ENCODE results near the gene TPRA1.
A peak's percentile ranks its signal among the peaks of the same experiment; 100 is the strongest.

TPRA1 gene

DNA sequence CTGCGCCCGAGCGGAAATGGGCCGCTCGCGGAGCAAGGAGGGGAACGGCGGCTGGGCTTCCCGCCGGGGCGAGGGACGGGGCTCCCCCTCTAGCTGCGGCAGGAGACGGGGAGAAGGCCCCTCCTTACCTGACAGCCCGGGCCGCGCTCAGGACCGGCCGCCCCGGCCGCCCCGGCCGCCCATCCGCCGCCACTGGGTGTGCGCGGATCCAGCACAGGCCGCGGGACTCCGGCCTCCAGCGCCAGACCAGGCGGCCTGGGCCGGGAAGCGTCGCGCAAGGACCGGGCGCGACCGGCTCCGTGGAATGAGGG lies 296 bp downstream of the TPRA1 start:
- no peak for DNase-seq (ENCODE audit: low read depth in 2 of 2)

DNA sequence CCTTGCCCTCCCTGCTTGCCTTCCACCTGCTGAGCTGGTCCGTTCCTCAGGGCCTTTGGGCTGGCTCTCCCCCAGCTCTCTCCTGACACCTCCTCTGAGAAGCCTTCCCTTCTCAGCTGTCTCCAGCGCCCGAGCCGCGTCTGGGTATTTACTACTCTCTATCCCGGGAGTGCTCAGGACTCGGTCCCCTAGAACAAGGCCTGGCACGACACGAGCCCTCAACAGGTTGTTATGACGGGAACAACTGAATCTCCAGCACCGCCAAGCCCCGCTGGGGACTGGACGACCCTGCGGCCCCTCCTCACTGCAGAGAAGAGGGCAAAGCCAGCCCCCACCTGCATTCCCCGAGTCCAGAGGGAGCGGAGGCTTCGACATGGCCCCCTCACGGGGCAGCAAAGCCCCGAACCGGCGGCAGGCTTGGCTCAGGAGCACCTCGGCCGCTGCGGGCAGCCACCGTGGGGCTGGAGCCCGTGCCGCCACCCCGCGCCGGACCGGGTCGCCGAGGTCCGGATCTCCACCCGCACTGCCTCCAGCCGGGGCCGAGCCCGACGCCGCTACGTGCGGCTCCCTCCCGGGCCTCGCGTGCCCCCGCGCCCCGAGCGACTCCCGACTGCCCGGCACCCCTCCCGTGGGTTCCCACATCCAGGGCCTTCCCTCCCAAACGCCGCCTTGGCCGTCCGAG lies 792 bp downstream of the TPRA1 start:
- DNase-seq (ENCODE audit: low read depth in 2 of 2) = no peak

- no peak for DNase-seq (ENCODE audit: low read depth in 2 of 2)
Measured at GRCh38 chr3:127588806-127589577, 1.5 kb downstream of the TPRA1 start.

- DNase-seq (ENCODE audit: low read depth in 2 of 2) = no peak
Measured at GRCh38 chr3:127587876-127588275, 2.7 kb downstream of the TPRA1 start.

DNA sequence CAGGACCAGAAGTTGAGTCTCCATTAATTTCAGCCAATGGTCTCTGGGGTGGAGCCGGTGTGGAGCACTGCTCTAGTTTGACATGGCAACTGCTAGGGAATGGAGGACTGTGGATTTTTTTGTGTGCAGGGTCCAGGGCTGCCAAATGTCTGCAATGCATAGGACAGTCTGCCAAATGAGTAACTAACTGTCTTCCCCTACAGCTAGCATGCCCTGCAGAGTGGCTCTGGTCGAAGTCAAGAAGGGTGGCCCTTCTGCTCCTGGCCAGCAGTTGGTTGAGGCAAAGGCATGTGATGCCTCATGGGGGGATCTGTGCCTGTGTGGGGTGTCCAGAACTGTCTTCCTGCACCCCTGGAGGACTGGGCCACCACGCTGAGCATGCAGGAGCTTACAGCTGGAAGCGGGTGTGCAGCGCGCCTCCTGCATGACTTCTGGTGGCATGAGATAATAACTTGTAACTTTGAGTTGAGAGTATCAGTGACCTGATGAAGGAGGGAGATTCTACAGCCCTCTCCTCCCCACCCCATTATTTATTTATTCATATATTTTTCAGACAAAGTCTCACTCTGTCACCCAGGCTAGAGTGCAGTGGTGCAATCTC lies 4.6 kb downstream of the TPRA1 start:
- DNase-seq (ENCODE audit: low read depth in 2 of 2) = no peak

- no peak for DNase-seq (ENCODE audit: low read depth in 2 of 2)
Measured at GRCh38 chr3:127585163-127585812, 5.2 kb downstream of the TPRA1 start.

DNA sequence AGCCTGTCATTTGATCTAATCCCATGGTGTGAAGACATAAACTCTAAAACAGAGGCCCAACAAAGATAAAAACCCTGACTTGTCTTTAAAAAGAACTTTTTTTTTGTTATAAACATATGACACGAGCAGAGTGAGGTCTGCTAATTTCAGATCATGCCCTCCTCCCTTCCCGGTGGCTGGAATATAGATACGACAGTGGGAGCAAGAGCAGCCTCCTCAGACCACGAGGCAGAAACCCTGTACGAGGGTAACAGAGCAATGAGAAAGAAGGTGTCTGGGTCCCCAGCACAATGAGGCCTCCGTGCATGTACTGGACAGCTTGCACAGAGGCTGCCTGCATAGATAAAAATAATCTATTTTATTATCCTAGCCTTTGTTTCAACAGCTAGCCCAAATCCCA lies 5.8 kb downstream of the TPRA1 start:
- no peak for DNase-seq (ENCODE audit: low read depth in 2 of 2)

- no peak for DNase-seq (ENCODE audit: low read depth in 2 of 2)
Measured at GRCh38 chr3:127580327-127581060, 10.0 kb downstream of the TPRA1 start.

DNA sequence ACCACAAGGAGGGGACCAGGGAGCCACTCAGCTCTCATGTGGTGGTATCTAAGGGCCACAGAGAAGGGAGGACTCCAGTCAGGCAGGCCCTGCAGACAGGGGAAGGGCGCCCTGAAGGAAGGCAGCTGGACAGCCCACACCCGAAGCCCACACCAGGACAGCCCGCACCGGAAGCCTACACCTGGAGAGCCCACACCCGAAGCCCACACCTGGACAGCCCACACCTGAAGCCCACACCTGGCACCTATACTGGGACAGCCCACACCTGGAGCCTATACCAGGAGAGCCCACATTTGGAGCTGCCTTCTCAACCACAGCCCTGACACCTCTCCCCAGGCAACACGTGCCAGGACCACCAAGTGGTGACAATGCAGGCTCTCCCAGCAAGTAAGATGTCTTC lies 11.7 kb downstream of the TPRA1 start:
- no peak for DNase-seq (ENCODE audit: low read depth in 2 of 2)

GRCh38 chr3:127578168-127578567 lies 12.4 kb downstream of the TPRA1 start:
- no peak for DNase-seq (ENCODE audit: low read depth in 2 of 2)

DNA sequence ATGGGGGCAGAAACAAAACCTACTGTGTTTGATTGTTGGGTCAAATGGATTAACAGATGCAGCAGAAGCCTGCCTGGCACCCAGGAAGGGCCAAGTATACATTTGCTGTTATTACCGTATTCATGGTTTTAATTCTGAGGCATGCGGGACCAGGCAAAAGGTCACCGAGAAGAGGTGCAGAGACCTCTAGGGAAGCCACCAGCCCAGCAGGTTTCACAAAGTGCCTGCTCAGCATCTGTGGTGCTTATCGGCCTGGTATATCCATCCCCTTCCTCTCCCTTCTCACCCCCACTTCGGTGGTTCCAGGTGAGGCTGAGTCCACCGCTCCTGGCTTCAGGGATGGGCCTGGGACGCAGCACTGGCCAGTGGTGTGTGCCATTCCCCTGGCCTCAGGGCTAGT lies 13.1 kb downstream of the TPRA1 start:
- no peak for DNase-seq (ENCODE audit: low read depth in 2 of 2)

GRCh38 chr3:127574880-127575878 lies 15.4 kb downstream of the TPRA1 start:
- peak; percentile 62 to 76 for DNase-seq (ENCODE audit: low read depth in 2 of 2)

DNA sequence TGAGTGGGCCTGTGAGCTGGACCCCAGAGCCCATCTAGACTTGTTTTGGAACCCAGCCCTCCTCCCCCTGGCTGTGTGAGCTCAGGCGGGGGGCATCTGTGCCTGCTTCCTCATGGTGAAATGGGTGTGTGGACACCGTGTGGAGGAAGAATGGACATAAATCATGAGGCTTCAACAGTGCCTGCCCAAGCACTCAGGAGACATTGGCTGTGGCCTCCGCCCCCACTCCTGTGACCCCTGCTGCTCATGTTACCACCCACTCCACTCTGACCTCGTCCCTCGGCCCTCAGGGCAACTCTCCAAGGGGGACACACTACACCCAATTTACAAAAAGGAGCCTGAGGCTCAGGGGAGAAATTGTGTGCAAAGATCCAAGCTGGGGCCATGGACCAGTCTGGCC lies 16.6 kb downstream of the TPRA1 start:
- no peak for DNase-seq (ENCODE audit: low read depth in 2 of 2)

- no peak for DNase-seq (ENCODE audit: low read depth in 2 of 2)
Measured at GRCh38 chr3:127573401-127573800, 17.1 kb downstream of the TPRA1 start.

- DNase-seq (ENCODE audit: low read depth in 2 of 2) = no peak
Measured at GRCh38 chr3:127572735-127573134, 17.8 kb downstream of the TPRA1 start.

- DNase-seq (ENCODE audit: low read depth in 2 of 2) = no peak
Measured at GRCh38 chr3:127572186-127572585, 18.3 kb downstream of the TPRA1 start.

GRCh38 chr3:127570520-127570919 lies 20.0 kb downstream of the TPRA1 start:
- no peak for DNase-seq (ENCODE audit: low read depth in 2 of 2)

- no peak for DNase-seq (ENCODE audit: low read depth in 2 of 2)
Measured at GRCh38 chr3:127569160-127569559, 21.4 kb downstream of the TPRA1 start.

- no peak for DNase-seq (ENCODE audit: low read depth in 2 of 2)
Measured at GRCh38 chr3:127568586-127568985, 21.9 kb downstream of the TPRA1 start.

DNA sequence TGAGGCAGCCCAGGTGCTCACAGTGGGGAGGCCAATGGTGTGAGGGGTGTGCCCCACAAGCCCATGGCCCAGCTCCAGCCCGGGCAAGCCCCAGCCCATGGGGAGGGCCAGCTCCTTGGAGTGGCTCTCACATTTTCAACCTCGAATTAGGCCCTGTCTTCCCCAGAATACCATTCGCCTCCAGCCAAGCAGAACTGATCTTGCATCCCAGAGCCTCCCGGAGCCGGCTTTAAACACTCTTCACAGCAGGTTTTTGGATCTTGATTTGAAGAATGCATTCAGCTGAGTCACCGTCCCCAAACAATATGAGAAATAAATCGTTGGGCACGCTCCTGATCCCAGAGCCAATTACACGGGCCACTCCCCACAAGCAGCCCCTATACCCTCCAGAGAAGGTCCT lies 23.7 kb downstream of the TPRA1 start:
- no peak for DNase-seq (ENCODE audit: low read depth in 2 of 2)

DNA sequence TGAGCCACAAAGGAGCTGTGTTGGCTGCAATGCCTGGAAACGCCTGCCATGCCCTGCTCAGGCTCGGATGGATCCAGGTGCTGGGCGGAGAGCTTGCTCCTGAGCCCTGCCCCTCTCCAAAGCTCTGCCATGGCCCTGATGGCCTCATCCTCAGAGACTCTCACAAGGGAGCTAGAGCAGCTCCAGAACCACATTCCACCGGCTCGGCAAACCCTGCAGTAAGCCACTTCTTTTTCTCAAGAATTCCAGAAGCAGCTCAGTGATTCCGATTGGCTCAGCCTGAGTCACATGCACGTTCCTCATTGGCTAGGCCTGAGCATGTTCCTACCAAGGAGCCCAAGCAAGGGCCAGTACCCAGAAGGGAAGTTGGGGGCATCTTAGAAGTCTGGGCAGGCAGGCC lies 24.8 kb downstream of the TPRA1 start:
- no peak for DNase-seq (ENCODE audit: low read depth in 2 of 2)

All from stimulated activated CD4-positive, alpha-beta T cell treated with anti-CD3 and anti-CD28 coated beads, Interleukin-15, amount 100 ng/mL, for 48 hours (primary cell).